ENCODE data around the gene SSR1.
"Not testable (repeated sequence)": the region's sequence is repeated elsewhere in the genome, so short reads cannot be mapped to it uniquely, and the experiment has no call there.

Gene SSR1

GRCh38 chr6:7274525-7274924, 38.5 kb downstream of the SSR1 start:
- DNase-seq: not testable (repeated sequence)

GRCh38 chr6:7273709-7274108, 39.3 kb downstream of the SSR1 start:
- no peak for DNase-seq

GRCh38 chr6:7271205-7271534, 41.8 kb downstream of the SSR1 start:
- no peak for DNase-seq

GRCh38 chr6:7270320-7271204, 42.4 kb downstream of the SSR1 start:
- no peak for DNase-seq

- DNase-seq: no peak
Observed at GRCh38 chr6:7269816-7270215, 43.2 kb downstream of the SSR1 start.

- DNase-seq: no peak
Observed at GRCh38 chr6:7268816-7269555, 44.0 kb downstream of the SSR1 start.

- no peak for DNase-seq
Observed at GRCh38 chr6:7268362-7268761, 44.6 kb downstream of the SSR1 start.

- DNase-seq: no peak
Observed at GRCh38 chr6:7267466-7268091, 45.4 kb downstream of the SSR1 start.

- DNase-seq: no peak
Observed at GRCh38 chr6:7267071-7267465, 45.9 kb downstream of the SSR1 start.

- not testable (repeated sequence) for DNase-seq
Observed at GRCh38 chr6:7265385-7265726, 47.6 kb downstream of the SSR1 start.

GRCh38 chr6:7264686-7265384, 48.2 kb downstream of the SSR1 start:
- no peak for DNase-seq

- DNase-seq: no peak
Observed at GRCh38 chr6:7264041-7264440, 49.0 kb downstream of the SSR1 start.

- DNase-seq: not testable (repeated sequence)
Observed at GRCh38 chr6:7263519-7263805, 49.5 kb downstream of the SSR1 start.

- no peak for DNase-seq
Observed at GRCh38 chr6:7262746-7263518, 50.1 kb downstream of the SSR1 start.

- no peak for DNase-seq
Observed at GRCh38 chr6:7261852-7262461, 51.0 kb downstream of the SSR1 start.

- peak; percentile 46 for DNase-seq
Observed at GRCh38 chr6:7261032-7261841, 51.8 kb downstream of the SSR1 start.

- no peak for DNase-seq
Observed at GRCh38 chr6:7260291-7261031, 52.5 kb downstream of the SSR1 start.

- DNase-seq: no peak
Observed at GRCh38 chr6:7258231-7258763, 54.7 kb downstream of the SSR1 start.

- DNase-seq: no peak
Observed at GRCh38 chr6:7257521-7258230, 55.3 kb downstream of the SSR1 start.

GRCh38 chr6:7256785-7257184, 56.2 kb downstream of the SSR1 start:
- no peak for DNase-seq
